Calu3 (cell line): ENCODE measurements around the gene REG3A. TPM values are rescaled to one million over a fixed set of nuclear protein-coding genes. Genes with fewer than 3 reads are reported as not detected.

Experiments
- BruUV-seq: library from RNA; stranded (reverse); fragments of 400-500 nt; replicated peaks from 2 replicates; lab custom pipeline; 2021; lab: Mats Ljungman, UMichigan
- CTCF ChIA-PET: fragments of 300-600 bp; sonication (Branson Sonifier 250); formaldehyde crosslinking; loops from one replicate; lab custom pipeline; 2022; ENCODE audit warnings: antibody characterized with exemption; lab: Charles Lee
- DNase-seq: peaks from one replicate; pipeline ENCODE4 v3.0.0; 2022
- H3K27ac Mint-ChIP-seq: one replicate; pipeline ENCODE4 v1.8.0; 2022; ENCODE audit warnings: mixed read lengths; ENCODE audit not compliant: unreplicated experiment
- H3K27me3 Mint-ChIP-seq: one replicate; pipeline ENCODE4 v1.8.0; 2022; ENCODE audit warnings: mixed read lengths; ENCODE audit not compliant: unreplicated experiment
- H3K36me3 Mint-ChIP-seq: one replicate; pipeline ENCODE4 v1.8.0; 2022; ENCODE audit warnings: mild to moderate bottlenecking, moderate library complexity, mixed read lengths; ENCODE audit not compliant: insufficient read depth, unreplicated experiment
- H3K4me1 Mint-ChIP-seq: one replicate; pipeline ENCODE4 v1.8.0; 2022; ENCODE audit warnings: mild to moderate bottlenecking, low read depth, mixed read lengths; ENCODE audit not compliant: unreplicated experiment
- H3K4me3 Mint-ChIP-seq: one replicate; pipeline ENCODE4 v1.8.0; 2022; ENCODE audit warnings: mild to moderate bottlenecking, low read depth, moderate library complexity, mixed read lengths; ENCODE audit not compliant: unreplicated experiment
- H3K9me3 Mint-ChIP-seq: one replicate; pipeline ENCODE4 v1.8.0; 2022; ENCODE audit warnings: low read depth, mixed read lengths; ENCODE audit not compliant: unreplicated experiment
- intact Hi-C: fragments of 100-400 bp; cut with micrococcal nuclease; formaldehyde crosslinking; loops from one replicate; pipeline ENCODE4 v1.10.0; 2022; ENCODE audit not compliant: unreplicated experiment
- total RNA-seq: library from RNA; stranded (reverse); gene quantifications from 2 replicates; pipeline ENCODE4 v1.2.3, GENCODE V29; 2022
- TF ChIP-seq, protein P1 (sequence below): fragments of 200-600 bp; IDR thresholded peaks from one replicate; pipeline ENCODE4 v1.8.0; 2022; ENCODE audit warnings: antibody characterized with exemption; ENCODE audit not compliant: unreplicated experiment

Gene REG3A
- total RNA-seq, 1 experiment from 2014 or later, result not detected

DNA sequence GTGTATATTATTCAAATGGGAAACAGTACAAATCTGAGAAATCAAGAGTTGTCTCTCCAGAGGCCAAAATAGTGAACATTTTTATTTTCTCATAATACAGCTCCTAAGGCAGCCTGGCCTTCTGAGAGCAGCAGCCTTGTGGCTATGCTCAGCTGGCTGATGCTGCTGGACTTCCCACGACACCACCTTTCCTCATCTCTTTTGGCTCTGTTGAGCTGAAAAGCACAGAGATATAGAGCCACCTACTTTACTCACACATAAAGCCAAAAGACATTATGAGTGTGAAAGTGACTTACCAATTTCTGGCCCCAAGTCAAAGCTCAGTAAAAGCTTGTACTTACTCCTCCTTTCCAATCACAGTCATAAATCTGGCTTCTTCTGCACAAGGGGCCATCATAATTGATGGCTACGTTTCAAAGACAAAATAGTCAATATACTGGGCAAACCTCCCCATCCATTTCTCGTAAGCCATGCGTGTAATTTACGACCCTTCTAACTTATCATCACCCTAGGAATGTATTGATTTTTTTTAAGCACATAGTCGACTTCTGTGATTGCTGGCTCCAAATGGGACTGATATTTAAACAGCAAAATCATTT lies 18.6 kb upstream of the REG3A start:
- Mint-ChIP-seq H3K27ac (no peak overlapping the region), H3K9me3 (peaks cover 16% of the 10 kb centered on the region), H3K4me1 (no peaks in the 10 kb centered on the region), H3K4me3 (no peak overlapping the region), H3K36me3 (no peaks in the 10 kb centered on the region), H3K27me3 (no peaks in the 10 kb centered on the region)
- DNase-seq, result no peak
- intact Hi-C loops, result no loop called here
- BruUV-seq, result no TSS peak
- TF ChIP-seq, protein P1, sequence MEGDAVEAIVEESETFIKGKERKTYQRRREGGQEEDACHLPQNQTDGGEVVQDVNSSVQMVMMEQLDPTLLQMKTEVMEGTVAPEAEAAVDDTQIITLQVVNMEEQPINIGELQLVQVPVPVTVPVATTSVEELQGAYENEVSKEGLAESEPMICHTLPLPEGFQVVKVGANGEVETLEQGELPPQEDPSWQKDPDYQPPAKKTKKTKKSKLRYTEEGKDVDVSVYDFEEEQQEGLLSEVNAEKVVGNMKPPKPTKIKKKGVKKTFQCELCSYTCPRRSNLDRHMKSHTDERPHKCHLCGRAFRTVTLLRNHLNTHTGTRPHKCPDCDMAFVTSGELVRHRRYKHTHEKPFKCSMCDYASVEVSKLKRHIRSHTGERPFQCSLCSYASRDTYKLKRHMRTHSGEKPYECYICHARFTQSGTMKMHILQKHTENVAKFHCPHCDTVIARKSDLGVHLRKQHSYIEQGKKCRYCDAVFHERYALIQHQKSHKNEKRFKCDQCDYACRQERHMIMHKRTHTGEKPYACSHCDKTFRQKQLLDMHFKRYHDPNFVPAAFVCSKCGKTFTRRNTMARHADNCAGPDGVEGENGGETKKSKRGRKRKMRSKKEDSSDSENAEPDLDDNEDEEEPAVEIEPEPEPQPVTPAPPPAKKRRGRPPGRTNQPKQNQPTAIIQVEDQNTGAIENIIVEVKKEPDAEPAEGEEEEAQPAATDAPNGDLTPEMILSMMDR, result no peak
- CTCF ChIA-PET, result no interaction called here

DNA sequence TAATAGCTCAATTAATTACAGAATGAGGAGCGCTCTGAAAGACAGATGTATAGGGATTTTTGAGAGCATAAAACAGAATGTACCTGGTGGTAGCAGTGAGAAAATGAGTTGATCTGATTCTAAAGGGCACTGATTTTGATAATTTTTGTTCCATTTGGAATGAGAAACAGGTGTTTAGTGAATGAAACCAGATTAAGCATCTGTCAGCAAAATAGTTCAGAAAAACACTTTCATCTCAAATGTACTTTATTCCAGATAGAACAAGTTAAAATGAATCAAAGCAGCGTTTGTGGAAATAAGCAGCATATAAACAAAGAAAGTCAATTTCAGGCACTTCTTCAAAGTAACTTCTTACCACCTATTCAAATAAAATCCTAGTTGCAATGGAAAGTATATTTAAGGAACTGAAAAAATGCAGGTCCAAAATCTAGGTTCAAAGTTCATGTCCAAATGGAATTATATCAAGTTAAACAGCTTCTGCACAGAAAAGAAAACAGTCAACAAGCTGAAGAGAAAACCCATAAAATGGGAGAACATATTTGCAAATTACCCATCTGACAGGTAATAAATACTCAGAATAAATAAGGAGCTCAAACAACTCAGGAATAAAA lies 11.9 kb upstream of the REG3A start:
- Mint-ChIP-seq H3K27me3 (no peaks in the 10 kb centered on the region), H3K9me3 (peaks cover 18% of the 10 kb centered on the region), H3K36me3 (no peaks in the 10 kb centered on the region), H3K4me3 (no peak overlapping the region), H3K4me1 (no peaks in the 10 kb centered on the region), H3K27ac (no peak overlapping the region)
- DNase-seq, result no peak
- TF ChIP-seq, protein P1, result no peak
- no TSS peak for BruUV-seq
- CTCF ChIA-PET, result no interaction called here
- intact Hi-C loops, result no loop called here

DNA sequence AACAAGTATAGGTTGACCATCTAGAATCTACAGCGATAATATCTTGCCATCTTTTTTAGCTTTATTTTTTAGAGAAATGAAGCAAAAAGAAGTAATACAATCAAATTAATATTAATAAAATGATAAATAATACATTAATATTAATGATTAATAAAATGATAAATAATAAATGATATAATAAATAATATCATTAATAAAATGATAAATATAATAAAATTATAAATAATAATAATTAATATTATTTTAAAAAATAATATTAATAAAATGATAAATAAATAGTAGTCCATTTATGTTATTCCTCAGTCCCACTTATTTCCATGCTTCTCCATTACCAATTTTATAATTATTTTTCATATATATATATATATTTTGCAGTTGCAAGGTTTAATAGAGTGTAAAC lies 3.2 kb upstream of the REG3A start:
- Mint-ChIP-seq H3K36me3 (no peaks in the 10 kb centered on the region), H3K27ac (no peak overlapping the region), H3K4me3 (no peak overlapping the region), H3K27me3 (no peaks in the 10 kb centered on the region), H3K4me1 (no peaks in the 10 kb centered on the region), H3K9me3 (peaks cover 9% of the 10 kb centered on the region)
- intact Hi-C loops, result no loop called here
- CTCF ChIA-PET, result no interaction called here
- TF ChIP-seq, protein P1, result no peak
- DNase-seq, result no peak
- BruUV-seq, result no TSS peak

DNA sequence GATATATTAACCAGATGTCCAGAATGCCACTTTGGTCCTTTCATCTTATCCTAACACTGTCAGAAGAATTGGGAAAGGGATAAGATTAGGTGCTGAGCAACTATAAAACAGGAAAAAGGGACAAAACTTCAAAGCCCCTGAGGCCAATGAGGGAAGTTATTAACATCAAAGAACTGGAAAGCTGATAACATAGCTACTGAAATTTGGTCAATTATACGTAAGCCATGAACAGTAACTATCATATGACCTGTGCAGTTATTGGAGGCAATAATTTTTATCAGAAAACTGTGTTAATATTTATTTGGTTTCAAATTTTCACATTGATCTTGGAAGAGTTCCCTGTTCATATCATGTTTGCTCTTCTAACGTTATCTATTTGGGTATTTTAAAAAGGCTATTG lies 2.6 kb upstream of the REG3A start:
- CTCF ChIA-PET, result no interaction called here
- no peak for DNase-seq
- no peak overlapping the region for H3K4me3 Mint-ChIP-seq

More for the DNA sequence above, 2.6 kb upstream of the REG3A start:
- no peaks in the 10 kb centered on the region for H3K36me3 Mint-ChIP-seq
- H3K4me1 Mint-ChIP-seq, result no peaks in the 10 kb centered on the region
- BruUV-seq, result no TSS peak
- no peak overlapping the region for H3K27ac Mint-ChIP-seq
- TF ChIP-seq, protein P1, result no peak
- intact Hi-C loops, result no loop called here
- H3K9me3 Mint-ChIP-seq, result peaks cover 10% of the 10 kb centered on the region
- H3K27me3 Mint-ChIP-seq, result no peaks in the 10 kb centered on the region
